Measurements from ENCODE around the gene PIGB. TPM values are rescaled to one million over a fixed set of nuclear protein-coding genes. Genes with fewer than 3 reads are reported as not detected.
A peak's percentile ranks its signal among the peaks of the same experiment; 100 is the strongest.

The PIGB gene
- total RNA-seq, result 8.6 TPM
- long read RNA-seq, transcript PIGB-202 (12 exons, 1,668 nt), result major isoform, 10 of 13 reads
- long read RNA-seq, partial matches to known transcripts, result 0 of 13 reads
- long read RNA-seq, other reads (novel, unspliced or antisense), result 3 of 13 reads

DNA sequence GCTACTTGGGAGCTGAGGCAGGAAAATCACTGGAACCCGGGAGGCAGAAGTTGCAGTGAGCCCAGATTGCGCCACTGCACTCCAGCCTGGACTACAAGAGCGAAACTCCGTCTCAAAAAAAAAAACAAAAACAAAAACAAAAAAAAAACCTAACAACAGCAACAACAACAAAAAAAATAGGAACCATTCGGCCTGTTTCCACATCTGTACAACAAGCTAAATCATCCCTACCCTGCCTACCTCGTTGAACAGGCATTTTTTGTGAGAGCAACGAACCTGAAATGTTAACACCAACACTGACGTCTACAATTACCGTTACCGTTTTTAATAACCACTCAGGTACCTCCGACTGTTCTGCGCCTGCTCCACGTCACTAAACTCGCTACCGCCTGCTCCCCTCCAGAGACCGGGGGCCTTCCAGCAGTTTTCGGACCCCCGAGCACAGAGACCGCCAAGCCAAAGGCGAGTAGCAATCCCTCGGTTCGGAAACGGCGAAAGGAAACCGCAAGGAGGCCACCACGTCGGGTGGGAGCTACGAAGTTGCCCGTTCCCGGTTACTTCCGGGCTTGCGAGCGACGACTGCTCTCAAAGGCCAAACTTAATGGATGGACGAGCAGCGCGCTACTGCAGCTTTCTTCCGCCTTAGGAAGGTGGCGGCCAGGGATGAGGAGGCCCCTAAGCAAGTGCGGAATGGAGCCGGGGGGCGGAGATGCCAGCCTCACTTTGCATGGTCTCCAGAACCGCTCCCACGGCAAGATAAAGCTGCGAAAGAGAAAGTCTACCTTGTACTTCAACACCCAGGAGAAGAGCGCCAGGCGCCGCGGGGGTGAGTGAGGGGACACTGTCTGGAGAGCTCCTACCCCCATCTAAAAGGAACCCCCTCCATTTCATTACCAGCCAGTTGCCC, at the start of gene PIGB, which contains the start of gene PIGBOS1:
TSS of gene PIGB (plus strand) at position 635 of the 907 bp plus-strand sequence. CDS start at position 664, 29 bp downstream.
TSS of gene PIGBOS1 (minus strand) at position 536 of the 907 bp plus-strand sequence. CDS start 1,331 bp downstream, outside the sequence.
- ATAC-seq (peak; percentile 99), DNase-seq (peak; percentile 91)
- peak within 1 kb of the TSS; percentile 76 for H3K4me3 ChIP-seq
- H3K27ac ChIP-seq, result peak within 1 kb of the TSS; percentile 95
- H3K36me3 ChIP-seq, result no peaks in the 10 kb centered on the region
- H3K4me1 ChIP-seq, result peaks cover 30% of the 10 kb centered on the region
- TF ChIP-seq, protein P1, sequence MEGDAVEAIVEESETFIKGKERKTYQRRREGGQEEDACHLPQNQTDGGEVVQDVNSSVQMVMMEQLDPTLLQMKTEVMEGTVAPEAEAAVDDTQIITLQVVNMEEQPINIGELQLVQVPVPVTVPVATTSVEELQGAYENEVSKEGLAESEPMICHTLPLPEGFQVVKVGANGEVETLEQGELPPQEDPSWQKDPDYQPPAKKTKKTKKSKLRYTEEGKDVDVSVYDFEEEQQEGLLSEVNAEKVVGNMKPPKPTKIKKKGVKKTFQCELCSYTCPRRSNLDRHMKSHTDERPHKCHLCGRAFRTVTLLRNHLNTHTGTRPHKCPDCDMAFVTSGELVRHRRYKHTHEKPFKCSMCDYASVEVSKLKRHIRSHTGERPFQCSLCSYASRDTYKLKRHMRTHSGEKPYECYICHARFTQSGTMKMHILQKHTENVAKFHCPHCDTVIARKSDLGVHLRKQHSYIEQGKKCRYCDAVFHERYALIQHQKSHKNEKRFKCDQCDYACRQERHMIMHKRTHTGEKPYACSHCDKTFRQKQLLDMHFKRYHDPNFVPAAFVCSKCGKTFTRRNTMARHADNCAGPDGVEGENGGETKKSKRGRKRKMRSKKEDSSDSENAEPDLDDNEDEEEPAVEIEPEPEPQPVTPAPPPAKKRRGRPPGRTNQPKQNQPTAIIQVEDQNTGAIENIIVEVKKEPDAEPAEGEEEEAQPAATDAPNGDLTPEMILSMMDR (IDR thresholded peaks at IDR 0.05), result peak; percentile 10
- no peaks in the 10 kb centered on the region for H3K27me3 ChIP-seq
- H3K9me3 ChIP-seq, result no peaks in the 10 kb centered on the region
- intact Hi-C loops (cut with DNase I), result no loop called here

DNA sequence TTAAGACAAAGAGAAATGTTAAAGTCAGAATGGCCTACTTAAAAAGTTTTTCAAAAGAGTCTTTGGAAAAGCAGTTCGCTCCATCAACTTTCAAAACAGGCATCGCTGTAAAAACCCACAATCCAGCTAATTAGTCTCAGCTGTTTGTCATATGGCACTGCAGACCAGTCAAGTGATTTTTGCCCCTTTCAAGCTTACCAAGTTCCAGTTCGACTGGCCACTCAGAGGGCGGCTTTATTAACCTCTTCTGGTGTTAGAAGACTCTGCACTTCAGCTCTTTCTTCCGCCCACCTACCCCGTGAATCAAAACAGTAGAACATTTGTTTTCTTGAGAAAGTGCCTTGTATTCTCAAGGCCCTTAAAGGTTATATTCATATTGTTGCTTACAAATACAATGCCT, 48.7 kb upstream of the PIGB start:
- H3K4me3 ChIP-seq, result no peak overlapping the region
- intact Hi-C loops (cut with DNase I), result no loop called here
- H3K9me3 ChIP-seq, result no peaks in the 10 kb centered on the region
- no peak overlapping the region for H3K27ac ChIP-seq
- H3K4me1 ChIP-seq, result peaks cover 20% of the 10 kb centered on the region
- H3K36me3 ChIP-seq, result peaks cover 7% of the 10 kb centered on the region
- H3K27me3 ChIP-seq, result no peaks in the 10 kb centered on the region
- TF ChIP-seq, protein P1 (IDR thresholded peaks at IDR 0.05), result no peak
- DNase-seq (no peak), ATAC-seq (no peak)

DNA sequence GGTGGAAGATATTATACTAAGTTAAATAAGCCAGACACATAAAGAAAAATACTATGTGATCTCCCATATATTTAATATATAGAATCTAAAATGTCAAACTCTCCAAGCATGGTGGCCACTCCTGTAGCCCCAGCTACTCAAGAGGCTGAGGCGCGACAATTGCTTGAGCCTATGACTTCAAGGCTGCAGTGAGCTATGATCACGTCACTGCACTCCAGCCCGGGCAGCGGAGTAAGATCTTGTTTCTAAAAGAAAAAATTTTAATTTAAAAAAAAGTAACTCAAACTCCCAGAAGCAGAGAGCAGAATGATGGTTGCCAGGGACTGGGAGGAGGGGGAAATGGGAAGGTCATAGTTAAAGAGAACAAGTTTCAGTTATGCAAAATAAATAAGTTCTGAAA, 42.7 kb upstream of the PIGB start:
- ATAC-seq (no peak), DNase-seq (no peak)
- intact Hi-C loops (cut with DNase I), result no loop called here
- Histone ChIP-seq H3K27ac (no peak overlapping the region), H3K4me3 (no peak overlapping the region), H3K36me3 (no peaks in the 10 kb centered on the region), H3K27me3 (no peaks in the 10 kb centered on the region), H3K9me3 (no peaks in the 10 kb centered on the region), H3K4me1 (peaks cover 11% of the 10 kb centered on the region)
- TF ChIP-seq, protein P1 (IDR thresholded peaks at IDR 0.05), result no peak

DNA sequence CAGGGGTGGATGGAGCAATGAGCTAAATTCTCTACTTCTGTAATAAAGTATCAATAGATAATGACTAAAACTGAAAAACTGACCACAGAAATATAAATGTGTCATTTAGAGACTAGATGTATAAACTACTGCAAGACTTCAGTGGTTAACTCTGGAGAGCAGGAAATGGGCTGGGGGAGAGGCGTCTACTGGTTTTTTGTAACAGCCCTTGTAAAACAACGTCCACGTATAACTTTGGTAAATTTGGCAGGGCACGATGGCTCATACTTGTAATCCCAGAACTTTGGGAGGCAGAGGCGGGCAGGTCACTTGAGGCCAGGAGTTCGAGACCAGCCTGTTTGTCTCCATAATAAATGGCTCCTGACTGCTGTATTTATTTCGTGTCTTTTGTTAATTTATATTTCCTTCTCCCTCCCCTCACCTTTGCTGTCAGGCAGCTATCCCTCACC, 41.9 kb upstream of the PIGB start:
- no peak overlapping the region for H3K4me3 ChIP-seq
- H3K4me1 ChIP-seq, result peaks cover 18% of the 10 kb centered on the region
- no peaks in the 10 kb centered on the region for H3K9me3 ChIP-seq
- no peak for DNase-seq
- H3K27me3 ChIP-seq, result no peaks in the 10 kb centered on the region
- peak; percentile 53 for ATAC-seq
- no peaks in the 10 kb centered on the region for H3K36me3 ChIP-seq
- TF ChIP-seq, protein P1 (IDR thresholded peaks at IDR 0.05), result no peak
- intact Hi-C loops (cut with DNase I), result no loop called here
- H3K27ac ChIP-seq, result peak overlapping the region; percentile 11

DNA sequence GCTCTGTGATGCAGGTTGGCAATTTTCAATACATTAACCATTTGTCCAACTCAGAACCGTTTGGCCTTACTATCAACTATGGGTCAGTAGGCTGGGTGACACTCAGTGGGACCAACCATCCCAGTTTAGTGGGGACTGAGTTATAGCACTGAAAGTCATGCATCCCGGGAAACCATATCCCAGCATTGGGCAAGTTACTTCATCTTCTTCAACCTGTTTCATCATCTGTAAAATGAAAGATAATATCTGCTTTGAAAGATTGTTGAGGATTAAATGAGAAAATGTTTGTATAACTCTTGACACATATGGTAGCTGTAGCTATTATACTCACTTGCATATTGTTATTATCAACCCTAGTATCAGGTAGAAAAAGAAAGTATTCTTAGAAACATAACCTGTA, 41.3 kb upstream of the PIGB start:
- ATAC-seq (no peak), DNase-seq (no peak)
- Histone ChIP-seq H3K27ac (peak overlapping the region; percentile 21), H3K27me3 (no peaks in the 10 kb centered on the region), H3K4me1 (peaks cover 23% of the 10 kb centered on the region), H3K36me3 (no peaks in the 10 kb centered on the region), H3K4me3 (no peak overlapping the region), H3K9me3 (no peaks in the 10 kb centered on the region)
- intact Hi-C loops (cut with DNase I), result no loop called here
- TF ChIP-seq, protein P1 (IDR thresholded peaks at IDR 0.05), result no peak
